Measurements from ENCODE around the gene TIPRL.
"Not testable (repeated sequence)": the region's sequence is repeated elsewhere in the genome, so short reads cannot be mapped to it uniquely, and the experiment has no call there.

Gene TIPRL

DNA sequence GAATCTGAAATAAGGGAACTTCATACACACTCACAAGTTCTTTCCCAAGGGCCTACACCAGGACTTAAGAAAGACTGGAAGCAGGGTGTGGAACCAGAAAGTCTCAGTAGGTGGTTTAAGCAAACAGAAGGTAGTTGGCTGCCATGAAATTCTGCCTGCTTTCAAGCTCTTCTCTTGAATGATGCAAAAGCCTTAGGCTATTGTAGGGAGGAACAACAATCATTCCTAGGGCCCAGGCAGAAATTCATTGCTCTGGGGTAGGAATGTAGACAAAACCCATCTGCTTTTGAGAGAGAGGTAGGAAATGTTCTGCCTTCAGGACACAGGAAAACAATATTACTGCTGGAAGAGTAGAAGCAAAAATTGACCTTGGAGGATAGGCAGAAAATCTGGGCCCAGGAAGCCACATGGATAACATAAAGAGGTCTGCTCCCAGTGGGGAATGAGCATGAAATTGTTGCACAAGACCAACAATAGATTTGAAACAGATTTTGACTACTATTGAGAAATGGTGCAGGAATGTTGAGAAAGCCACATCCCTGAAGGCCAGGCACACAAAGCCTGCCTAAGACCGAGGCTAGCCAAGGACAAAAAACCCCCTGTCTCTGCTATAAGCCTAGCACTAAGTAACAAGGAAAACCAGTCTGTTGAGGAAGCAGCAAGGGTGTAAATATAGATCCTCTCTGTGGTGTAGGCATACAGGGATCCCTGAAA, 24.3 kb downstream of the TIPRL start:
- no peak overlapping the region for H3K9ac ChIP-seq (ENCODE audit: low read length)
- H3K9me3 ChIP-seq (ENCODE audit: insufficient read depth, low read length) = no peaks in the 10 kb centered on the region
- no peak overlapping the region for H3K27ac ChIP-seq (ENCODE audit: low read length)
- H3K4me1 ChIP-seq (ENCODE audit: low read length) = no peaks in the 10 kb centered on the region
- TF ChIP-seq EZH2phosphoT487 (IDR thresholded peaks at IDR 0.05; ENCODE audit: low read depth) = no peak
- TF ChIP-seq, protein P1, sequence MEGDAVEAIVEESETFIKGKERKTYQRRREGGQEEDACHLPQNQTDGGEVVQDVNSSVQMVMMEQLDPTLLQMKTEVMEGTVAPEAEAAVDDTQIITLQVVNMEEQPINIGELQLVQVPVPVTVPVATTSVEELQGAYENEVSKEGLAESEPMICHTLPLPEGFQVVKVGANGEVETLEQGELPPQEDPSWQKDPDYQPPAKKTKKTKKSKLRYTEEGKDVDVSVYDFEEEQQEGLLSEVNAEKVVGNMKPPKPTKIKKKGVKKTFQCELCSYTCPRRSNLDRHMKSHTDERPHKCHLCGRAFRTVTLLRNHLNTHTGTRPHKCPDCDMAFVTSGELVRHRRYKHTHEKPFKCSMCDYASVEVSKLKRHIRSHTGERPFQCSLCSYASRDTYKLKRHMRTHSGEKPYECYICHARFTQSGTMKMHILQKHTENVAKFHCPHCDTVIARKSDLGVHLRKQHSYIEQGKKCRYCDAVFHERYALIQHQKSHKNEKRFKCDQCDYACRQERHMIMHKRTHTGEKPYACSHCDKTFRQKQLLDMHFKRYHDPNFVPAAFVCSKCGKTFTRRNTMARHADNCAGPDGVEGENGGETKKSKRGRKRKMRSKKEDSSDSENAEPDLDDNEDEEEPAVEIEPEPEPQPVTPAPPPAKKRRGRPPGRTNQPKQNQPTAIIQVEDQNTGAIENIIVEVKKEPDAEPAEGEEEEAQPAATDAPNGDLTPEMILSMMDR (IDR thresholded peaks at IDR 0.05; ENCODE audit: low read depth, low read length) = no peak
- H3K36me3 ChIP-seq (replicated peaks; ENCODE audit: low read depth, low read length) = peaks cover 44% of the 10 kb centered on the region
- no peaks in the 10 kb centered on the region for H3K79me2 ChIP-seq (ENCODE audit: low read length)
- H3K27me3 ChIP-seq (ENCODE audit: low read depth, low read length) = no peaks in the 10 kb centered on the region
- no peaks in the 10 kb centered on the region for H4K20me1 ChIP-seq (ENCODE audit: insufficient read depth, low read length)
- no peak overlapping the region for H3K4me2 ChIP-seq (ENCODE audit: low read length)
- H3K4me3 ChIP-seq (ENCODE audit: low read length) = no peak overlapping the region
- no peak overlapping the region for H2AFZ ChIP-seq (ENCODE audit: low read depth, low read length)

DNA sequence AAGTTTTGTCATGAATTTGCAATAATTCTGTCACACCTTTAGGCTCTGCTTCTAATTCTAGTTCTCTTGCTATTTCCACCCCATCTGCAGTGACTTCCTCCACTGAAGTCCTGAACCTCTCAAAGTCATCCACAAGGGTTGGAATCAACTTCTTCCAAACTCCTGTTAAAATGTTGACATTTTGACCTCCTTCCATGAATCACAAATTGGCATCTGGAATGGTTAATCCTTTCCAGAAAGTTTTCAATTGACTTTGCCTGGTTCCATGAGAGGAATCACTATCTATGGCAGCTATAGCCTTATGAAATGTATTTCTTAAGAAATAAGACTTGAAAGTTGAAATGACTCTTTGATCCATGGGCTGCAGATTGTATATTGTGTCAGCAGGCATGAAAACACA, 27.3 kb downstream of the TIPRL start:
- no peaks in the 10 kb centered on the region for H3K27me3 ChIP-seq (ENCODE audit: low read depth, low read length)
- H3K4me1 ChIP-seq (ENCODE audit: low read length) = no peaks in the 10 kb centered on the region
- no peak overlapping the region for H3K9ac ChIP-seq (ENCODE audit: low read length)
- peaks cover 28% of the 10 kb centered on the region for H3K36me3 ChIP-seq (replicated peaks; ENCODE audit: low read depth, low read length)
- no peaks in the 10 kb centered on the region for H4K20me1 ChIP-seq (ENCODE audit: insufficient read depth, low read length)
- no peaks in the 10 kb centered on the region for H3K9me3 ChIP-seq (ENCODE audit: insufficient read depth, low read length)
- no peaks in the 10 kb centered on the region for H3K79me2 ChIP-seq (ENCODE audit: low read length)
- no peak for TF ChIP-seq EZH2phosphoT487 (IDR thresholded peaks at IDR 0.05; ENCODE audit: low read depth)
- TF ChIP-seq, protein P1 (IDR thresholded peaks at IDR 0.05; ENCODE audit: low read depth, low read length) = no peak
- no peak overlapping the region for H3K4me2 ChIP-seq (ENCODE audit: low read length)
- H3K4me3 ChIP-seq (ENCODE audit: low read length) = no peak overlapping the region
- H2AFZ ChIP-seq (ENCODE audit: low read depth, low read length) = no peak overlapping the region
- no peak overlapping the region for H3K27ac ChIP-seq (ENCODE audit: low read length)

DNA sequence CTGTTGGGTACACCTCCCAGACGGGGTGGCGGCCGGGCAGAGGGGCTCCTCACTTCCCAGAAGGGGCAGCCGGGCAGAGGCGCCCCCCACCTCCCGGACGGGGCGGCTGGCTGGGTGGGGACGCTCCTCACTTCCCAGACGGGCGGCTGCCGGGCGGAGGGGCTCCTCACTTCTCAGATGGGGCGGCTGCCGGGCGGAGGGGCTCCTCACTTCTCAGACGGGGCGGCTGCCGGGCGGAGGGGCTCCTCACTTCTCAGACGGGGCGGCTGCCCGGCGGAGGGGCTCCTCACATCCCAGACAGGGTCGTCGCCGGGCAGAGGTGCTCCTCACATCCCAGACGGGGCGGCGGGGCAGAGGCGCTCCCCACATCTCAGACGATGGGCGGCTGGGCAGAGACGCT, 28.9 kb downstream of the TIPRL start:
- peaks cover 14% of the 10 kb centered on the region for H3K36me3 ChIP-seq (replicated peaks; ENCODE audit: low read depth, low read length)
- H3K9ac ChIP-seq (ENCODE audit: low read length); H3K4me3 ChIP-seq (ENCODE audit: low read length); H2AFZ ChIP-seq (ENCODE audit: low read depth, low read length); H4K20me1 ChIP-seq (ENCODE audit: insufficient read depth, low read length); H3K9me3 ChIP-seq (ENCODE audit: insufficient read depth, low read length); H3K4me2 ChIP-seq (ENCODE audit: low read length); H3K27me3 ChIP-seq (ENCODE audit: low read depth, low read length); H3K4me1 ChIP-seq (ENCODE audit: low read length); H3K27ac ChIP-seq (ENCODE audit: low read length); H3K79me2 ChIP-seq (ENCODE audit: low read length): not testable (repeated sequence)

DNA sequence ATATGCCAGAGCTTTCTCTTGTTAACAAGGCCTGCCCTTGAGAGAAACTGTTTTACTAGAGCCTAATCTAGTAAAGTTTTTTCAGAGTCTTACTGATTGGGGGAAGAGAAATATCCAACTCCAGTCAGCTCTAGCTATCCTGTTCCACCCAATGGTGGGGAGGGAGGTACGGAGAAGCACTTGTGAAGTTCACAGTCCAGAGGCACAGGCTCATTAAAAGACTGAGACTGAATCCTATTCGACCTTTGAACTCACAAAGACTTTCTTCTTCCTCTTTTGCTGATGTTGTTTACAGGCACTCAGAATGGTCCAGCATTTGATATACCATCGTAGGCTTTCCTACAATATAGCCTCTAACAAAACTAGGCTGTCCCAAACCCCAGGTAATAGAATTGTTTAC, 31.6 kb downstream of the TIPRL start:
- Histone ChIP-seq H3K27me3 (ENCODE audit: low read depth, low read length) (no peaks in the 10 kb centered on the region), H3K4me3 (ENCODE audit: low read length) (no peak overlapping the region), H2AFZ (ENCODE audit: low read depth, low read length) (no peak overlapping the region), H3K4me1 (ENCODE audit: low read length) (no peaks in the 10 kb centered on the region), H3K9me3 (ENCODE audit: insufficient read depth, low read length) (peaks cover 8% of the 10 kb centered on the region; the same call in 1 of the 2 replicates), H3K27ac (ENCODE audit: low read length) (no peak overlapping the region), H3K4me2 (ENCODE audit: low read length) (no peak overlapping the region), H3K79me2 (ENCODE audit: low read length) (no peaks in the 10 kb centered on the region), H4K20me1 (ENCODE audit: insufficient read depth, low read length) (no peaks in the 10 kb centered on the region), H3K9ac (ENCODE audit: low read length) (no peak overlapping the region), H3K36me3 (replicated peaks; ENCODE audit: low read depth, low read length) (peaks cover 10% of the 10 kb centered on the region)
- TF ChIP-seq, protein P1 (IDR thresholded peaks at IDR 0.05; ENCODE audit: low read depth, low read length) = no peak
